ENCODE results near the gene CAMTA1. TPM values are rescaled to one million over a fixed set of nuclear protein-coding genes. Genes with fewer than 3 reads are reported as not detected.

The CAMTA1 gene
- total RNA-seq, 1 experiment from 2014 or later: 82.2 TPM

- ChIA-PET CTCF (no interaction called here), POLR2A (no interaction called here)
- BruUV-seq (replicated peaks): no TSS peak
- intact Hi-C loops (cut with micrococcal nuclease; ENCODE audit: unreplicated experiment) (no loop called here), in situ Hi-C loops (cut with HindIII; ENCODE audit: low pct_unique_long_range_greater_than_20kb, low sequenced_read_pairs) (no loop called here)
- Histone ChIP-seq H3K4me1 (ENCODE audit: control insufficient read depth, insufficient read depth, low read length) (no peaks in the 10 kb centered on the region), H3K27ac (ENCODE audit: low read length) (no peak overlapping the region), H3K4me3 (ENCODE audit: low read depth in 2 of 2, low read length in 2 of 2) (no peak overlapping the region), H3K9me3 (ENCODE audit: control insufficient read depth, insufficient read depth, low read depth, low read length) (no peaks in the 10 kb centered on the region), H3K36me3 (ENCODE audit: control insufficient read depth, insufficient read depth, low read length) (no peaks in the 10 kb centered on the region), H3K27me3 (ENCODE audit: control insufficient read depth, insufficient read depth, low read length) (no peaks in the 10 kb centered on the region)
- ATAC-seq: no peak
- TF ChIP-seq POLR2AphosphoS5 (IDR thresholded peaks at IDR 0.05; ENCODE audit: low read depth, low read length) (no peak), TCF7L2 (IDR thresholded peaks at IDR 0.05; ENCODE audit: low read depth, low read length) (no peak), SIN3A (IDR thresholded peaks at IDR 0.05; ENCODE audit: borderline replicate concordance, insufficient read depth, low read depth, low read length) (no peak)
- TF ChIP-seq, protein P1, sequence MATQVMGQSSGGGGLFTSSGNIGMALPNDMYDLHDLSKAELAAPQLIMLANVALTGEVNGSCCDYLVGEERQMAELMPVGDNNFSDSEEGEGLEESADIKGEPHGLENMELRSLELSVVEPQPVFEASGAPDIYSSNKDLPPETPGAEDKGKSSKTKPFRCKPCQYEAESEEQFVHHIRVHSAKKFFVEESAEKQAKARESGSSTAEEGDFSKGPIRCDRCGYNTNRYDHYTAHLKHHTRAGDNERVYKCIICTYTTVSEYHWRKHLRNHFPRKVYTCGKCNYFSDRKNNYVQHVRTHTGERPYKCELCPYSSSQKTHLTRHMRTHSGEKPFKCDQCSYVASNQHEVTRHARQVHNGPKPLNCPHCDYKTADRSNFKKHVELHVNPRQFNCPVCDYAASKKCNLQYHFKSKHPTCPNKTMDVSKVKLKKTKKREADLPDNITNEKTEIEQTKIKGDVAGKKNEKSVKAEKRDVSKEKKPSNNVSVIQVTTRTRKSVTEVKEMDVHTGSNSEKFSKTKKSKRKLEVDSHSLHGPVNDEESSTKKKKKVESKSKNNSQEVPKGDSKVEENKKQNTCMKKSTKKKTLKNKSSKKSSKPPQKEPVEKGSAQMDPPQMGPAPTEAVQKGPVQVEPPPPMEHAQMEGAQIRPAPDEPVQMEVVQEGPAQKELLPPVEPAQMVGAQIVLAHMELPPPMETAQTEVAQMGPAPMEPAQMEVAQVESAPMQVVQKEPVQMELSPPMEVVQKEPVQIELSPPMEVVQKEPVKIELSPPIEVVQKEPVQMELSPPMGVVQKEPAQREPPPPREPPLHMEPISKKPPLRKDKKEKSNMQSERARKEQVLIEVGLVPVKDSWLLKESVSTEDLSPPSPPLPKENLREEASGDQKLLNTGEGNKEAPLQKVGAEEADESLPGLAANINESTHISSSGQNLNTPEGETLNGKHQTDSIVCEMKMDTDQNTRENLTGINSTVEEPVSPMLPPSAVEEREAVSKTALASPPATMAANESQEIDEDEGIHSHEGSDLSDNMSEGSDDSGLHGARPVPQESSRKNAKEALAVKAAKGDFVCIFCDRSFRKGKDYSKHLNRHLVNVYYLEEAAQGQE (IDR thresholded peaks at IDR 0.05; ENCODE audit: insufficient read depth in 1 of 2, low read depth in 2 of 2, low read length in 1 of 2): no peak
- TF ChIP-seq, protein P2, sequence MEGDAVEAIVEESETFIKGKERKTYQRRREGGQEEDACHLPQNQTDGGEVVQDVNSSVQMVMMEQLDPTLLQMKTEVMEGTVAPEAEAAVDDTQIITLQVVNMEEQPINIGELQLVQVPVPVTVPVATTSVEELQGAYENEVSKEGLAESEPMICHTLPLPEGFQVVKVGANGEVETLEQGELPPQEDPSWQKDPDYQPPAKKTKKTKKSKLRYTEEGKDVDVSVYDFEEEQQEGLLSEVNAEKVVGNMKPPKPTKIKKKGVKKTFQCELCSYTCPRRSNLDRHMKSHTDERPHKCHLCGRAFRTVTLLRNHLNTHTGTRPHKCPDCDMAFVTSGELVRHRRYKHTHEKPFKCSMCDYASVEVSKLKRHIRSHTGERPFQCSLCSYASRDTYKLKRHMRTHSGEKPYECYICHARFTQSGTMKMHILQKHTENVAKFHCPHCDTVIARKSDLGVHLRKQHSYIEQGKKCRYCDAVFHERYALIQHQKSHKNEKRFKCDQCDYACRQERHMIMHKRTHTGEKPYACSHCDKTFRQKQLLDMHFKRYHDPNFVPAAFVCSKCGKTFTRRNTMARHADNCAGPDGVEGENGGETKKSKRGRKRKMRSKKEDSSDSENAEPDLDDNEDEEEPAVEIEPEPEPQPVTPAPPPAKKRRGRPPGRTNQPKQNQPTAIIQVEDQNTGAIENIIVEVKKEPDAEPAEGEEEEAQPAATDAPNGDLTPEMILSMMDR (IDR thresholded peaks at IDR 0.05): no peak
- no peak for DNase-seq (ENCODE audit: low read depth, low spot score)
Measured at GRCh38 chr1:7505094-7505770, 720.0 kb downstream of the CAMTA1 start.

GRCh38 chr1:7505771-7506453 lies 720.7 kb downstream of the CAMTA1 start:
- Histone ChIP-seq H3K4me3 (ENCODE audit: low read depth in 2 of 2, low read length in 2 of 2) (no peak overlapping the region), H3K9me3 (ENCODE audit: control insufficient read depth, insufficient read depth, low read depth, low read length) (no peaks in the 10 kb centered on the region), H3K27me3 (ENCODE audit: control insufficient read depth, insufficient read depth, low read length) (no peaks in the 10 kb centered on the region), H3K4me1 (ENCODE audit: control insufficient read depth, insufficient read depth, low read length) (no peaks in the 10 kb centered on the region), H3K36me3 (ENCODE audit: control insufficient read depth, insufficient read depth, low read length) (no peaks in the 10 kb centered on the region), H3K27ac (ENCODE audit: low read length) (no peak overlapping the region)
- in situ Hi-C loops (cut with HindIII; ENCODE audit: low pct_unique_long_range_greater_than_20kb, low sequenced_read_pairs) (no loop called here), intact Hi-C loops (cut with micrococcal nuclease; ENCODE audit: unreplicated experiment) (no loop called here)
- no peak for ATAC-seq
- no peak for DNase-seq (ENCODE audit: low read depth, low spot score)
- CTCF ChIA-PET: no interaction called here
- BruUV-seq (replicated peaks): no TSS peak
- TF ChIP-seq, protein P2 (IDR thresholded peaks at IDR 0.05): no peak
- TF ChIP-seq POLR2AphosphoS5 (IDR thresholded peaks at IDR 0.05; ENCODE audit: low read depth, low read length) (no peak), TCF7L2 (IDR thresholded peaks at IDR 0.05; ENCODE audit: low read depth, low read length) (no peak), SIN3A (IDR thresholded peaks at IDR 0.05; ENCODE audit: borderline replicate concordance, insufficient read depth, low read depth, low read length) (no peak)
- TF ChIP-seq, protein P1 (IDR thresholded peaks at IDR 0.05; ENCODE audit: insufficient read depth in 1 of 2, low read depth in 2 of 2, low read length in 1 of 2): no peak
- POLR2A ChIA-PET: no interaction called here
